A673 (cell line): Measurements from ENCODE around the gene CD74.

Experiments
- EZH2 ChIP-seq: fragments of 200-600 bp; sonication (generic); IDR thresholded peaks from 2 replicates; pipeline ENCODE4 v1.6.1; 2017; ENCODE audit warnings: borderline replicate concordance, low read depth, mild to moderate bottlenecking, mixed read lengths, antibody characterized with exemption, low read length; ENCODE audit not compliant: poor library complexity, severe bottlenecking
- TF ChIP-seq, protein P1 (sequence below): fragments of 300-800, 200-600 bp; sonication (generic); conservative IDR thresholded peaks from 2 replicates; pipeline ENCODE4 v1.5.1; 2017; ENCODE audit warnings: low read depth, mild to moderate bottlenecking, antibody characterized with exemption, low read length, moderate library complexity, mixed read lengths

DNA sequence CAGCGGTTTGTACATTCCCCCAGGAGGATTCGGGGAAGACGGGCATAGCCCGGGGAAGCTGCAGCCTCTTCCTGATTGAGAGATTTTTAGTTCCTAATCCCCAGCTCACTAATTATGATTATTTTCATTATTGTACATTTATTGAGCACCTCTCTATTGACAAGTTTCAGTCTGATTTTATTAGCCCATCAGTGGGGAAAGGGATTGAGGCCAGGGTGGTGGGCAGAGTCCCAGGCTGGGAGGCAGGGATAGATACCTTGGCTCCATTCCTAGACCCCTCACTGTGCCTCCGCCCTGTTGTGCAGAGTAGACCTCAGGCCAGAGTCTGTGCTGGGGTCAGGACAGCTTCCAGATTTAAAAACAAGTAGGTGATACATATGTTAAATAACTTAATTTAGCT is 28.0 kb downstream of the CD74 start:
- TF ChIP-seq, protein P1, sequence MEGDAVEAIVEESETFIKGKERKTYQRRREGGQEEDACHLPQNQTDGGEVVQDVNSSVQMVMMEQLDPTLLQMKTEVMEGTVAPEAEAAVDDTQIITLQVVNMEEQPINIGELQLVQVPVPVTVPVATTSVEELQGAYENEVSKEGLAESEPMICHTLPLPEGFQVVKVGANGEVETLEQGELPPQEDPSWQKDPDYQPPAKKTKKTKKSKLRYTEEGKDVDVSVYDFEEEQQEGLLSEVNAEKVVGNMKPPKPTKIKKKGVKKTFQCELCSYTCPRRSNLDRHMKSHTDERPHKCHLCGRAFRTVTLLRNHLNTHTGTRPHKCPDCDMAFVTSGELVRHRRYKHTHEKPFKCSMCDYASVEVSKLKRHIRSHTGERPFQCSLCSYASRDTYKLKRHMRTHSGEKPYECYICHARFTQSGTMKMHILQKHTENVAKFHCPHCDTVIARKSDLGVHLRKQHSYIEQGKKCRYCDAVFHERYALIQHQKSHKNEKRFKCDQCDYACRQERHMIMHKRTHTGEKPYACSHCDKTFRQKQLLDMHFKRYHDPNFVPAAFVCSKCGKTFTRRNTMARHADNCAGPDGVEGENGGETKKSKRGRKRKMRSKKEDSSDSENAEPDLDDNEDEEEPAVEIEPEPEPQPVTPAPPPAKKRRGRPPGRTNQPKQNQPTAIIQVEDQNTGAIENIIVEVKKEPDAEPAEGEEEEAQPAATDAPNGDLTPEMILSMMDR: no peak
- TF ChIP-seq EZH2: no peak
